ENCODE results near the gene DDR2. TPM values are rescaled to one million over a fixed set of nuclear protein-coding genes. Genes with fewer than 3 reads are reported as not detected.

The DDR2 gene
- total RNA-seq, 2 experiments from 2014 or later = 0.19 TPM; not detected in 1

- Histone ChIP-seq H3K9me2 (ENCODE audit: insufficient read depth, low read length) (no peaks in the 10 kb centered on the region), H2AFZ (ENCODE audit: low read length) (no peak overlapping the region), H4K20me1 (ENCODE audit: insufficient read depth, low read length) (no peaks in the 10 kb centered on the region), H3K4me2 (ENCODE audit: low read length) (no peak overlapping the region), H3K27ac (ENCODE audit: low read depth, low read length, poor library complexity, severe bottlenecking) (no peak overlapping the region), H3K36me3 (ENCODE audit: insufficient read depth, low read length) (no peaks in the 10 kb centered on the region), H3K4me3 (ENCODE audit: low read depth, low read length, poor library complexity, severe bottlenecking) (no peak overlapping the region), H3K4me1 (ENCODE audit: insufficient read depth, low read length, poor library complexity, severe bottlenecking) (no peaks in the 10 kb centered on the region), H3K9me3 (ENCODE audit: low read length) (no peaks in the 10 kb centered on the region), H3K79me2 (ENCODE audit: insufficient read depth, low read depth, low read length) (no peaks in the 10 kb centered on the region)
- ChIA-PET POLR2A (interaction anchor here (0.6 kb wide), 1 partner anchor 364 kb away, joined by 3 read pairs; no protein-coding TSS in a partner anchor), CTCF (ENCODE audit: unreplicated experiment) (no interaction called here)
- no peak for DNase-seq (ENCODE audit: low spot score)
- intact Hi-C loops (cut with micrococcal nuclease; ENCODE audit: unreplicated experiment) = no loop called here
- no peak for TF ChIP-seq EZH2phosphoT487 (IDR thresholded peaks at IDR 0.05; ENCODE audit: borderline replicate concordance, low read depth, low read length)
- no peak for TF ChIP-seq CTCF (conservative IDR thresholded peaks at IDR 0.05; ENCODE audit: low read length)
- BruUV-seq (replicated peaks) = no TSS peak
These were observed 191.7 kb downstream of the DDR2 start for GRCh38 chr1:162823771-162824525.

- Histone ChIP-seq H2AFZ (ENCODE audit: low read length) (no peak overlapping the region), H3K9me2 (ENCODE audit: insufficient read depth, low read length) (no peaks in the 10 kb centered on the region), H4K20me1 (ENCODE audit: insufficient read depth, low read length) (no peaks in the 10 kb centered on the region), H3K9me3 (ENCODE audit: low read length) (no peaks in the 10 kb centered on the region), H3K27ac (ENCODE audit: low read depth, low read length, poor library complexity, severe bottlenecking) (no peak overlapping the region), H3K4me2 (ENCODE audit: low read length) (no peak overlapping the region), H3K79me2 (ENCODE audit: insufficient read depth, low read depth, low read length) (no peaks in the 10 kb centered on the region), H3K36me3 (ENCODE audit: insufficient read depth, low read length) (no peaks in the 10 kb centered on the region), H3K4me3 (ENCODE audit: low read depth, low read length, poor library complexity, severe bottlenecking) (no peak overlapping the region), H3K4me1 (ENCODE audit: insufficient read depth, low read length, poor library complexity, severe bottlenecking) (no peaks in the 10 kb centered on the region)
- no peak for DNase-seq (ENCODE audit: low spot score)
- intact Hi-C loops (cut with micrococcal nuclease; ENCODE audit: unreplicated experiment) = no loop called here
- TF ChIP-seq CTCF (conservative IDR thresholded peaks at IDR 0.05; ENCODE audit: low read length) (no peak), EZH2phosphoT487 (IDR thresholded peaks at IDR 0.05; ENCODE audit: borderline replicate concordance, low read depth, low read length) (no peak)
- BruUV-seq (replicated peaks) = no TSS peak
- POLR2A ChIA-PET = no interaction called here
- CTCF ChIA-PET (ENCODE audit: unreplicated experiment) = no interaction called here
These were observed 197.0 kb downstream of the DDR2 start for GRCh38 chr1:162829268-162829667.

DNA sequence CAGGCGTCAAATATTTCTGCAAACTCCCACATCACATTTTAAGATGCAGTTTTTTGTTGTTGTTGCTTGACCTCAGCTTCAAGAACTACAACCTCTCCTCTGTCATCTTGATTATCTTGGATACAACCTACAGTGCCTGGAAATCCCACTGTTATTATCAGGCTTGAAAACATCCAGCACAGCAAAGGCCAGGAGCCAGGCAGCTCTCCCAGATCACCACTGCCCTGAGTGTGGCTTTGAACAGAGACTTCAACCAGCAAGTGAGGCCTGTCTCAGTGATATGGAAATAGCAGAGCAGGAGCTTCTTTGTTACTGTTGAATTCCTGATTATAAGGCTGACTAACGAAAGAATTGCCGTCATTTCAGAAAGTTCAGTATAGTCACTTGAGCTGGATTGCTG, 200.2 kb downstream of the DDR2 start:
- ChIA-PET POLR2A (no interaction called here), CTCF (ENCODE audit: unreplicated experiment) (no interaction called here)
- no peak overlapping the region for H3K27ac ChIP-seq (ENCODE audit: low read depth, low read length, poor library complexity, severe bottlenecking)
- TF ChIP-seq CTCF (conservative IDR thresholded peaks at IDR 0.05; ENCODE audit: low read length) (no peak), EZH2phosphoT487 (IDR thresholded peaks at IDR 0.05; ENCODE audit: borderline replicate concordance, low read depth, low read length) (no peak)
- no peak overlapping the region for H2AFZ ChIP-seq (ENCODE audit: low read length)
- no peaks in the 10 kb centered on the region for H3K9me2 ChIP-seq (ENCODE audit: insufficient read depth, low read length)
- no peak overlapping the region for H3K4me2 ChIP-seq (ENCODE audit: low read length)
- H3K4me1 ChIP-seq (ENCODE audit: insufficient read depth, low read length, poor library complexity, severe bottlenecking) = no peaks in the 10 kb centered on the region
- H3K36me3 ChIP-seq (ENCODE audit: insufficient read depth, low read length) = no peaks in the 10 kb centered on the region
- H3K79me2 ChIP-seq (ENCODE audit: insufficient read depth, low read depth, low read length) = no peaks in the 10 kb centered on the region
- intact Hi-C loops (cut with micrococcal nuclease; ENCODE audit: unreplicated experiment) = no loop called here
- H4K20me1 ChIP-seq (ENCODE audit: insufficient read depth, low read length) = no peaks in the 10 kb centered on the region
- H3K9me3 ChIP-seq (ENCODE audit: low read length) = no peaks in the 10 kb centered on the region
- no peak overlapping the region for H3K4me3 ChIP-seq (ENCODE audit: low read depth, low read length, poor library complexity, severe bottlenecking)
- no peak for DNase-seq (ENCODE audit: low spot score)
- BruUV-seq (replicated peaks) = no TSS peak

All from OCI-LY7 (cell line).